ENCODE data around the gene PIGN.
A peak's percentile ranks its signal among the peaks of the same experiment; 100 is the strongest.

PIGN gene

DNA sequence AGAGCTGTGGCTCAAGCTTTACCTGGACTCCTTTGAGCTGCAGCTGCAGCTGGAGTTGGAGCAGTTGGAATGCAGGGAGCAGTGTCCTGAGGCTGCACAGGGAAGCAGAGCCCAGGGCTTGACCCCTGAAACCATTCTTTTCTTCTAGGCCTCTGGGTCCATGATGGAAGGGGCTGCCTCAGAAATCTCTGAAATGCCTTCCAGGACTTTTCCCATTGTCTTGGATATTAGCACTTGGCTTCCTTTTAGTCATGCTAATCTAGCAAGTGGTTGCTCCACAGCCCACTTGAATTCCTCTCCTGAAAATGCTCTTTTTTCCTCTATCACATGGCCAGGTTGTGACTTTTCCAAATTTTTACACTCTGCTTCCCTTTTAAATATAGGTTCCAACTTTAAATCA is 185.5 kb downstream of the PIGN start:
- H3K9me3 ChIP-seq (ENCODE audit: insufficient read depth, low read depth, low read length) = peaks cover 60% of the 10 kb centered on the region
- H3K4me1 ChIP-seq (ENCODE audit: insufficient read depth, low read length) = peaks cover 13% of the 10 kb centered on the region
- peaks cover 6% of the 10 kb centered on the region; the same call in 1 of the 2 replicates for H3K36me3 ChIP-seq (ENCODE audit: insufficient read depth, low read length)
- no peak overlapping the region for H3K9ac ChIP-seq (ENCODE audit: low read depth, low read length)
- no peak overlapping the region for H3K4me3 ChIP-seq (ENCODE audit: low read length)
- H3K27ac ChIP-seq (ENCODE audit: low read depth, low read length) = peak overlapping the region; percentile 91; the same call in 1 of the 2 replicates
- H3K27me3 ChIP-seq (ENCODE audit: insufficient read depth, low read length) = no peaks in the 10 kb centered on the region

DNA sequence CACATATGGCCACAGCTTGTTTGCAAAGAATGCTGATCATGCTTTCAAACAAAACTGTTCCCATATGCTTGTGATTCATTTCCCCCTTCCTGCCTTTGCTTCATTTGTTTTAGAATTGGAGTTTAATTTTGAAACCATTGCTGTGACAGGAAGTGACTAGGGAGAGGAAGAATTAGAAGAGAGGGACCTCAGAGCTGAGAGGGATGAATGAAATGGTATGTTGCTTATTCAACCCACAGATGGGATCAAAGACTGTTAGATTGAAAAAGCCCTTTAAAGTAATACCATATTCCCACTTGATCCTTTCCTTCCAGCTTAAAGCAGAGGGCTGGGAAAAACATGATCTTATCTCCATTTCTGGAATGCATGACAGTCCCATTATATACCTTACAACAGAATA is 187.9 kb downstream of the PIGN start:
- no peak overlapping the region for H3K27ac ChIP-seq (ENCODE audit: low read depth, low read length)
- H3K4me3 ChIP-seq (ENCODE audit: low read length) = no peak overlapping the region
- no peak overlapping the region for H3K9ac ChIP-seq (ENCODE audit: low read depth, low read length)
- H3K36me3 ChIP-seq (ENCODE audit: insufficient read depth, low read length) = peaks cover 6% of the 10 kb centered on the region; the same call in 1 of the 2 replicates
- H3K9me3 ChIP-seq (ENCODE audit: insufficient read depth, low read depth, low read length) = peaks cover 38% of the 10 kb centered on the region
- H3K27me3 ChIP-seq (ENCODE audit: insufficient read depth, low read length) = no peaks in the 10 kb centered on the region
- peaks cover 13% of the 10 kb centered on the region for H3K4me1 ChIP-seq (ENCODE audit: insufficient read depth, low read length)

- Histone ChIP-seq H3K27me3 (ENCODE audit: insufficient read depth, low read length) (no peaks in the 10 kb centered on the region), H3K27ac (ENCODE audit: low read depth, low read length) (no peak overlapping the region), H3K9me3 (ENCODE audit: insufficient read depth, low read depth, low read length) (peaks cover 35% of the 10 kb centered on the region), H3K9ac (ENCODE audit: low read depth, low read length) (no peak overlapping the region), H3K4me3 (ENCODE audit: low read length) (no peak overlapping the region), H3K36me3 (ENCODE audit: insufficient read depth, low read length) (peaks cover 6% of the 10 kb centered on the region; the same call in 1 of the 2 replicates), H3K4me1 (ENCODE audit: insufficient read depth, low read length) (peaks cover 13% of the 10 kb centered on the region)
- 95% methylated on average over 7 of the region's 7 CpGs for WGBS
These were observed 188.5 kb downstream of the PIGN start for GRCh38 chr18:61998335-61998734.

DNA sequence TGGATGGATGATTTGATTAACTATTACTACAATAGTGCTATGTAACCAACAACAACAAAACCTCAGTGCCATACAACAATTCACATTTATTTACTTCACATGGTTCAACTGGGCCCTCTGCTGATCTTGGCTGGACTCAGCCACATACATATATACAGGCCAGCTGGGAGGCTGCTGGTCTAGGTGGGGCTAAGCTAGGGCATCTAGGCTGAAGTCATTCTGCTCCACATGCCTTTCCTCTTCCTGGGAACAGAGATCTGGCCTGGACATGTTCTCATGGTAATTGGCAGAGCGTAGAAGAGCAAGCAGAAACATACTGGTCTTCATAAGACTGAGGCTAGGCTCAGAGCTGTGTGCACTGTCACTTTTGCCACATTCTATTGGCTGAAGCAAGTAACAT is 191.2 kb downstream of the PIGN start:
- H3K36me3 ChIP-seq (ENCODE audit: insufficient read depth, low read length) = peaks cover 3% of the 10 kb centered on the region; the same call in 1 of the 2 replicates
- H3K27me3 ChIP-seq (ENCODE audit: insufficient read depth, low read length) = no peaks in the 10 kb centered on the region
- 95% methylated on average over 1 of the region's 1 CpG for WGBS
- H3K9ac ChIP-seq (ENCODE audit: low read depth, low read length) = no peak overlapping the region
- H3K4me3 ChIP-seq (ENCODE audit: low read length) = no peak overlapping the region
- no peak overlapping the region for H3K27ac ChIP-seq (ENCODE audit: low read depth, low read length)
- peaks cover 16% of the 10 kb centered on the region for H3K4me1 ChIP-seq (ENCODE audit: insufficient read depth, low read length)
- peaks cover 11% of the 10 kb centered on the region for H3K9me3 ChIP-seq (ENCODE audit: insufficient read depth, low read depth, low read length)

- Histone ChIP-seq H3K9ac (ENCODE audit: low read depth, low read length) (no peak overlapping the region), H3K27me3 (ENCODE audit: insufficient read depth, low read length) (no peaks in the 10 kb centered on the region), H3K27ac (ENCODE audit: low read depth, low read length) (no peak overlapping the region), H3K9me3 (ENCODE audit: insufficient read depth, low read depth, low read length) (no peaks in the 10 kb centered on the region), H3K36me3 (ENCODE audit: insufficient read depth, low read length) (no peaks in the 10 kb centered on the region), H3K4me3 (ENCODE audit: low read length) (no peak overlapping the region), H3K4me1 (ENCODE audit: insufficient read depth, low read length) (peaks cover 11% of the 10 kb centered on the region)
- WGBS = 100% methylated on average over 1 of the region's 1 CpG
These were observed 193.0 kb downstream of the PIGN start for GRCh38 chr18:61993831-61994230.

GRCh38 chr18:61992923-61993322 is 193.9 kb downstream of the PIGN start:
- 84% methylated on average over 2 of the region's 2 CpGs for WGBS
- Histone ChIP-seq H3K36me3 (ENCODE audit: insufficient read depth, low read length) (no peaks in the 10 kb centered on the region), H3K4me3 (ENCODE audit: low read length) (no peak overlapping the region), H3K9ac (ENCODE audit: low read depth, low read length) (no peak overlapping the region), H3K9me3 (ENCODE audit: insufficient read depth, low read depth, low read length) (no peaks in the 10 kb centered on the region), H3K27ac (ENCODE audit: low read depth, low read length) (peak overlapping the region; percentile 45), H3K27me3 (ENCODE audit: insufficient read depth, low read length) (no peaks in the 10 kb centered on the region), H3K4me1 (ENCODE audit: insufficient read depth, low read length) (peaks cover 3% of the 10 kb centered on the region; the same call in 1 of the 2 replicates)

DNA sequence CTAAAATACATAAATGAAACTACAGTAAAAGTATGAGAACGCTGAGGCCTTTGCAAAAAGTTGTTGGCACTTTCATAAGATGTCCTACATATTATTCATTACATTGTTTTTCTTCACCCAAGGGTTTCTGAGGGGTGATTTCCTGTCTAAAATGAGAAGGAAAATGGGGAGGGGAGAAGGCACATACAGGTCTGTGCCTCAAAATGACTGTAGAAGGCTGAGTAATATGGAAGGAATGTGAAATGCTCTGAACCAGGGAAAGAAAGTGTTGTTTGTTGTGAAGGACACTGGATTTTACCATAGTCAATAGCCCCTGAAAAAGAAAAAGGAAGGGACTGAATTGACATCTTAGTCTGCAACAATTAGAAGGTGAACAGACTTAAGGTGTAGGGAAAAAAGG is 194.6 kb downstream of the PIGN start:
- WGBS = no CpG with 5 or more reads among the region's 1 CpG
- no peaks in the 10 kb centered on the region for H3K9me3 ChIP-seq (ENCODE audit: insufficient read depth, low read depth, low read length)
- no peak overlapping the region for H3K4me3 ChIP-seq (ENCODE audit: low read length)
- H3K27me3 ChIP-seq (ENCODE audit: insufficient read depth, low read length) = no peaks in the 10 kb centered on the region
- peak overlapping the region; percentile 45; the same call in 1 of the 2 replicates for H3K27ac ChIP-seq (ENCODE audit: low read depth, low read length)
- H3K4me1 ChIP-seq (ENCODE audit: insufficient read depth, low read length) = peaks cover 3% of the 10 kb centered on the region; the same call in 1 of the 2 replicates
- H3K36me3 ChIP-seq (ENCODE audit: insufficient read depth, low read length) = no peaks in the 10 kb centered on the region
- H3K9ac ChIP-seq (ENCODE audit: low read depth, low read length) = no peak overlapping the region

DNA sequence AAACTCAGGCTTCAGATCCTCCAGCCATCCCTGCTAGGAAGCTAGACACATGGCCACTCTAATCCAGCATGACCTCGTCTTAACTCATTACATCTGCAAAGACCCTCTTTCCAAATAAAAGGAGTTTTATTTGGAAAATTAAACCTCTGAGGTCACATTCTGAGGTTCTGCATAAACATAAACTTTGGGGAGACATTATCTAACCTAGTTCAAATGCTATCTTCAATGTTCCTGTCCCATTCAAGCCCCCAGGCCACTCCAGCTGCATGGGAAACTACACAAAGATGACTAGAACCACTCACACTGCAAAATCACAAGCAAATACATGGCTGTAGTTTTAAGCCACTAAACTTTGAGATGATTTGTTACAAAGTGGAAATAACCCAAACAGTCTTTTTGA is 195.0 kb downstream of the PIGN start:
- no peaks in the 10 kb centered on the region for H3K27me3 ChIP-seq (ENCODE audit: insufficient read depth, low read length)
- no peaks in the 10 kb centered on the region for H3K36me3 ChIP-seq (ENCODE audit: insufficient read depth, low read length)
- H3K27ac ChIP-seq (ENCODE audit: low read depth, low read length) = no peak overlapping the region
- no peak overlapping the region for H3K4me3 ChIP-seq (ENCODE audit: low read length)
- H3K4me1 ChIP-seq (ENCODE audit: insufficient read depth, low read length) = peaks cover 3% of the 10 kb centered on the region; the same call in 1 of the 2 replicates
- no peak overlapping the region for H3K9ac ChIP-seq (ENCODE audit: low read depth, low read length)
- WGBS = 80% methylated on average over 1 of the region's 1 CpG
- H3K9me3 ChIP-seq (ENCODE audit: insufficient read depth, low read depth, low read length) = no peaks in the 10 kb centered on the region

DNA sequence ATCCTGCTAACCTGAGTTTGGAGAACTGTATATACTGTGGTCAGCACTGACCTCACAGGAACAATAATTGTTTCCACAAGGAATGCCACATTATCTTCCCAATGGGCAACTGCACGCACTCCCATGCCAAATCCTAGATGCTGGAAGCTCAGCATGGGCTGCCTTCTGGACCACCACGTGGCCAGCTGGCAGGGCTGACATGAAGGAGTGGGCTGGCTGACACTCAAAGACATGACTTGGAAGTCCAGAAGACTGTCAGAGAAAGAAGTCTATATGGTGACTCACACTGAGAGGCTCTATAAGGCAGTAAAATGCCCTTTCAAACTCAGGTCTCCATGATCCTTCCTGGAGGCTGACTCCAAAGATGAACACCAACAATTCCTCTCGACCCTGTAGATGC is 195.7 kb downstream of the PIGN start:
- no peak overlapping the region for H3K9ac ChIP-seq (ENCODE audit: low read depth, low read length)
- H3K4me3 ChIP-seq (ENCODE audit: low read length) = no peak overlapping the region
- H3K27ac ChIP-seq (ENCODE audit: low read depth, low read length) = no peak overlapping the region
- no peaks in the 10 kb centered on the region for H3K9me3 ChIP-seq (ENCODE audit: insufficient read depth, low read depth, low read length)
- H3K27me3 ChIP-seq (ENCODE audit: insufficient read depth, low read length) = no peaks in the 10 kb centered on the region
- H3K4me1 ChIP-seq (ENCODE audit: insufficient read depth, low read length) = peaks cover 3% of the 10 kb centered on the region; the same call in 1 of the 2 replicates
- WGBS = 93% methylated on average over 3 of the region's 3 CpGs
- H3K36me3 ChIP-seq (ENCODE audit: insufficient read depth, low read length) = no peaks in the 10 kb centered on the region
